Measurements from ENCODE around the gene PRKG1. TPM values are rescaled to one million over a fixed set of nuclear protein-coding genes. Genes with fewer than 3 reads are reported as not detected.

PRKG1 gene
- total and polyA plus RNA-seq, 4 donors: 26.2 to 199 (median 94.1) TPM

DNA sequence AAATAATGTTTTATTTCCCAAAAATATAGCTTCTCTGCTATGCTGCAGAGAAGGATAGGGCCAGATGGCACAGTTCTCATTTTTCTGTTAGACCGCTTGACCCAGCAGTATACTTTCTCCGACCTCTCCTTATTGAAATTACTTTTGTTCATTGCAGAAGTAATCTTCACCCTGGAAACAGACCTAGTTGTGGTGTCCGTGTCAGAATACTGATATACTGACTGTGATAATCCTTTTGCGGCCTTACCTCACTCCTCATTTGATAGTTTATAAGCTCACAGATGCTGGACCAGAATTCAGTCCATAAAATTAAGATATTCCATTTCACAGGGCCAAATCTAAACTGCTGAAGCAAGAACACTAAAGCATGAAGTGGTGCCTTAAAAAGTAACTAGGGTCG, 979.2 kb downstream of the PRKG1 start:
- ATAC-seq (ENCODE audit: low FRiP score) (no peak), DNase-seq (no peak)
- Histone ChIP-seq H3K4me1 (ENCODE audit: control insufficient read depth in 1 of 2, insufficient read depth in 2 of 2, low read length in 2 of 2) (no peaks in the 10 kb centered on the region), H3K27me3 (ENCODE audit: control insufficient read depth in 1 of 2, insufficient read depth in 2 of 2, low read length in 1 of 2) (no peaks in the 10 kb centered on the region), H3K4me3 (ENCODE audit: low read length in 2 of 2) (no peak overlapping the region), H3K36me3 (ENCODE audit: control insufficient read depth in 1 of 2, insufficient read depth in 2 of 2, low read length in 1 of 2) (no peaks in the 10 kb centered on the region), H3K9me3 (ENCODE audit: control insufficient read depth, low read length) (no peaks in the 10 kb centered on the region), H3K27ac (ENCODE audit: low read depth in 1 of 2, low read length in 2 of 2) (no peak overlapping the region)
- WGBS, 2 donors: 92 to 95% methylated on average over 5 of the region's 5 CpGs
- intact Hi-C loops (cut with DNase I): no loop called here

DNA sequence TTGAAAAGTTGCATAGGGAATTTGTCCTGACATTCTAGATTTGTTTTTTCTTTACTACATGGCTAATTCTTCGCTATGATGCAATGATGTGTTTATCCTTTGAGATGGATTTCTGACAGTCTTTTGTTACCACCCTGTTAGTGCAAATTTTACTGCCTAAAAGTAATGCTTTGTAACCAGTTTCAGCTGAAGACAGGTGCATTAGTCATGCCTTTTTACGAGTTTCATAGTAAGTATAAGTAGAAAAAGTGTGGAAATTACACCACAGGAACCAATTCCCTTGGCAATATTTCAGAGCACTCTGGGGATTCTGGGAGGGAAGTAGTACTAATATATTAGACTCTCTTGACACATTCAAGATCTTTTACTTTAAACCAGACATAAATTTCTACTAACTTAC, 982.0 kb downstream of the PRKG1 start:
- intact Hi-C loops (cut with DNase I): no loop called here
- ATAC-seq (ENCODE audit: low FRiP score) (no peak), DNase-seq (no peak)
- Histone ChIP-seq H3K4me1 (ENCODE audit: control insufficient read depth in 1 of 2, insufficient read depth in 2 of 2, low read length in 2 of 2) (no peaks in the 10 kb centered on the region), H3K27ac (ENCODE audit: low read depth in 1 of 2, low read length in 2 of 2) (no peak overlapping the region), H3K27me3 (ENCODE audit: control insufficient read depth in 1 of 2, insufficient read depth in 2 of 2, low read length in 1 of 2) (no peaks in the 10 kb centered on the region), H3K4me3 (ENCODE audit: low read length in 2 of 2) (no peak overlapping the region), H3K36me3 (ENCODE audit: control insufficient read depth in 1 of 2, insufficient read depth in 2 of 2, low read length in 1 of 2) (no peaks in the 10 kb centered on the region), H3K9me3 (ENCODE audit: control insufficient read depth, low read length) (no peaks in the 10 kb centered on the region)
- WGBS, 2 donors: 67 to 73% methylated on average over 2 of the region's 2 CpGs

- DNase-seq (no peak), ATAC-seq (ENCODE audit: low FRiP score) (no peak)
- WGBS, 2 donors: 62 to 66% methylated on average over 1 of the region's 1 CpG
- Histone ChIP-seq H3K9me3 (ENCODE audit: control insufficient read depth, low read length) (no peaks in the 10 kb centered on the region), H3K4me3 (ENCODE audit: low read length in 2 of 2) (no peak overlapping the region), H3K36me3 (ENCODE audit: control insufficient read depth in 1 of 2, insufficient read depth in 2 of 2, low read length in 1 of 2) (no peaks in the 10 kb centered on the region), H3K27ac (ENCODE audit: low read depth in 1 of 2, low read length in 2 of 2) (no peak overlapping the region), H3K27me3 (ENCODE audit: control insufficient read depth in 1 of 2, insufficient read depth in 2 of 2, low read length in 1 of 2) (no peaks in the 10 kb centered on the region), H3K4me1 (ENCODE audit: control insufficient read depth in 1 of 2, insufficient read depth in 2 of 2, low read length in 2 of 2) (no peaks in the 10 kb centered on the region)
- intact Hi-C loops (cut with DNase I): no loop called here
These were observed 984.8 kb downstream of the PRKG1 start for GRCh38 chr10:52059089-52059488.

- WGBS, 2 donors: 95 to 97% methylated on average over 10 of the region's 10 CpGs
- Histone ChIP-seq H3K36me3 (ENCODE audit: control insufficient read depth in 1 of 2, insufficient read depth in 2 of 2, low read length in 1 of 2) (no peaks in the 10 kb centered on the region), H3K9me3 (ENCODE audit: control insufficient read depth, low read length) (no peaks in the 10 kb centered on the region), H3K27me3 (ENCODE audit: control insufficient read depth in 1 of 2, insufficient read depth in 2 of 2, low read length in 1 of 2) (no peaks in the 10 kb centered on the region), H3K27ac (ENCODE audit: low read depth in 1 of 2, low read length in 2 of 2) (no peak overlapping the region), H3K4me3 (ENCODE audit: low read length in 2 of 2) (no peak overlapping the region), H3K4me1 (ENCODE audit: control insufficient read depth in 1 of 2, insufficient read depth in 2 of 2, low read length in 2 of 2) (no peaks in the 10 kb centered on the region)
- intact Hi-C loops (cut with DNase I): no loop called here
- ATAC-seq (ENCODE audit: low FRiP score) (no peak), DNase-seq (peak in 1 of 2 donors; percentile 61)
These were observed 988.9 kb downstream of the PRKG1 start for GRCh38 chr10:52063159-52063558.

DNA sequence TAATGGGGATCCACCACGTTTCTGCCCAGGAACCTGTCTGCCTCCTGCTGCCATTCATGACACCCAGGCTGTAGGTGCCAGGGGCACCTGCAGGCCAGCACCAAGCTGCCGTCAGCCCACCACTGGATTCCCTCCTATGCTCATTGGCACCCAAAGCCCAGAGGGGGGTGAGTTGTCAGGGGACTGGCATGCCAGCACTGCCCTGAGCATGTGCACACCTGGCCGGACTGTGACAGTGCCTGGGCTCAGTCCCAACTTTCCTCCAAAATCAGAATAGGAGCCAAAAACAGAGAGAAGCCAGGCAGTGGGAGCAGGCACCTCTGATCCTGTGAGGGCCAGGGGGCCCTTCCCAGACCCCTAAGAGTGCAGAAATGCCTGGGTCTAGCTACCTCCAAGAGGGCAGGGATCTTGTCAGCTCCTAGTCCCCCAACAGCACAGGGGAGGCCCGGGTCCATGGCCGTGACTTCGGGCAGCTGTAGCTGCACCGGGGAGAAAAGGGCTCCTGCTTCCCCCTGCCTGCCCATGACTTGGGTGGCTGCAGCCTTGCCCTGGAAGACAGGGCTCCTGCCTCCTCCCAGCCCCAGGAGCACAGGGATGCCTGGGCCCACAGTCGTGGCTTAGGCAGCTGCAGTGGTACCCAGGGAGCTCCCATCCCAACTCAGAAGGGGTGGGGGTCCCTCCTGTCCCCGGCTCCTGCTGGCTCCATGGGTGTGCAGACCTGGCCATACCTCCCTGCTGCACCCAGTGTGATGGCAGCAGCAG, 990.0 kb downstream of the PRKG1 start:
- Histone ChIP-seq H3K4me3 (ENCODE audit: low read length in 2 of 2) (no peak overlapping the region), H3K36me3 (ENCODE audit: control insufficient read depth in 1 of 2, insufficient read depth in 2 of 2, low read length in 1 of 2) (no peaks in the 10 kb centered on the region), H3K4me1 (ENCODE audit: control insufficient read depth in 1 of 2, insufficient read depth in 2 of 2, low read length in 2 of 2) (no peaks in the 10 kb centered on the region), H3K9me3 (ENCODE audit: control insufficient read depth, low read length) (no peaks in the 10 kb centered on the region), H3K27ac (ENCODE audit: low read depth in 1 of 2, low read length in 2 of 2) (no peak overlapping the region), H3K27me3 (ENCODE audit: control insufficient read depth in 1 of 2, insufficient read depth in 2 of 2, low read length in 1 of 2) (no peaks in the 10 kb centered on the region)
- intact Hi-C loops (cut with DNase I): no loop called here
- ATAC-seq (ENCODE audit: low FRiP score) (peak; percentile 41), DNase-seq (peak in 1 of 2 donors; percentile 67)
- WGBS, 2 donors: 88% methylated on average over 9 of the region's 9 CpGs

- intact Hi-C loops (cut with DNase I): no loop called here
- Histone ChIP-seq H3K27ac (ENCODE audit: low read depth in 1 of 2, low read length in 2 of 2) (no peak overlapping the region), H3K9me3 (ENCODE audit: control insufficient read depth, low read length) (no peaks in the 10 kb centered on the region), H3K36me3 (ENCODE audit: control insufficient read depth in 1 of 2, insufficient read depth in 2 of 2, low read length in 1 of 2) (no peaks in the 10 kb centered on the region), H3K4me3 (ENCODE audit: low read length in 2 of 2) (no peak overlapping the region), H3K27me3 (ENCODE audit: control insufficient read depth in 1 of 2, insufficient read depth in 2 of 2, low read length in 1 of 2) (no peaks in the 10 kb centered on the region), H3K4me1 (ENCODE audit: control insufficient read depth in 1 of 2, insufficient read depth in 2 of 2, low read length in 2 of 2) (no peaks in the 10 kb centered on the region)
- 75 to 81% methylated on average over 6 of the region's 6 CpGs for WGBS, 2 donors
- ATAC-seq (ENCODE audit: low FRiP score): no peak
- DNase-seq: no peak
These were observed 992.1 kb downstream of the PRKG1 start for GRCh38 chr10:52066383-52066782.

GRCh38 chr10:52068485-52068884, 994.2 kb downstream of the PRKG1 start:
- WGBS, 2 donors: 55 to 70% methylated on average over 1 of the region's 1 CpG
- H3K4me1 ChIP-seq (ENCODE audit: control insufficient read depth in 1 of 2, insufficient read depth in 2 of 2, low read length in 2 of 2): no peaks in the 10 kb centered on the region
- no peak overlapping the region for H3K27ac ChIP-seq (ENCODE audit: low read depth in 1 of 2, low read length in 2 of 2)
- ATAC-seq (ENCODE audit: low FRiP score) (no peak), DNase-seq (no peak)
- H3K27me3 ChIP-seq (ENCODE audit: control insufficient read depth in 1 of 2, insufficient read depth in 2 of 2, low read length in 1 of 2): no peaks in the 10 kb centered on the region
- H3K36me3 ChIP-seq (ENCODE audit: control insufficient read depth in 1 of 2, insufficient read depth in 2 of 2, low read length in 1 of 2): no peaks in the 10 kb centered on the region
- H3K9me3 ChIP-seq (ENCODE audit: control insufficient read depth, low read length): no peaks in the 10 kb centered on the region
- H3K4me3 ChIP-seq (ENCODE audit: low read length in 2 of 2): no peak overlapping the region
- intact Hi-C loops (cut with DNase I): no loop called here

- intact Hi-C loops (cut with DNase I): no loop called here
- WGBS, 2 donors: 60 to 63% methylated on average over 7 of the region's 7 CpGs
- DNase-seq (peak in 1 of 2 donors; percentile 73), ATAC-seq (ENCODE audit: low FRiP score) (peak; percentile 65)
- Histone ChIP-seq H3K27me3 (ENCODE audit: control insufficient read depth in 1 of 2, insufficient read depth in 2 of 2, low read length in 1 of 2) (no peaks in the 10 kb centered on the region), H3K27ac (ENCODE audit: low read depth in 1 of 2, low read length in 2 of 2) (no peak overlapping the region), H3K9me3 (ENCODE audit: control insufficient read depth, low read length) (no peaks in the 10 kb centered on the region), H3K36me3 (ENCODE audit: control insufficient read depth in 1 of 2, insufficient read depth in 2 of 2, low read length in 1 of 2) (no peaks in the 10 kb centered on the region), H3K4me3 (ENCODE audit: low read length in 2 of 2) (no peak overlapping the region), H3K4me1 (ENCODE audit: control insufficient read depth in 1 of 2, insufficient read depth in 2 of 2, low read length in 2 of 2) (no peaks in the 10 kb centered on the region)
These were observed 997.5 kb downstream of the PRKG1 start for GRCh38 chr10:52071814-52072213.

DNA sequence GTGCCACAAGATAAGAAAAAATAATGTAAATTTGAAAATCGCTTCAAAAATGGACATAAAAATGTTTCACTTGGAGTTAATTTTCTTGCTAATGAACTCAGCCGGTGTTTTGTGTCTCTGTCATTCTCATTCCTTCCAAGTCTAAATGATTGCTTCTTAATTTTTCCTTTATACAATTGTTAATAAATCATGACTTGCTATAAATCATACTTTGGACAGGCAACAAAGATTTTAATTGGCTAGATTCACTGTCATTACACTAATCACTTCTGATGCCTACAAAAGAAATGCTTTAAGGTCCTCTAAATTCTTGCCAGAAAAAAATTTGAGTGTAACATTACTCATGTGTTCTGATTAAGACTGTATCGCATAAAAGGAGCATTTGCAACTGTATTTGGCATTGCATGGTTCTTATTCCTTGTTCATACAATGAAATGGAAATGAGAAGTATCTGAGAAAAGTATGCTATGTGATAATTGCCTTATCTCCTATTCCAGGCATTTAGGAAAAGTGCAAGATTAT, 1000.3 kb downstream of the PRKG1 start:
- no peak for DNase-seq
- no peak for ATAC-seq (ENCODE audit: low FRiP score)
- peaks cover 0 to 3% of the 10 kb centered on the region in 2 donors for H3K4me1 ChIP-seq (ENCODE audit: control insufficient read depth in 1 of 2, insufficient read depth in 2 of 2, low read length in 2 of 2)
- intact Hi-C loops (cut with DNase I): no loop called here
- WGBS, 2 donors: 51 to 63% methylated on average over 3 of the region's 3 CpGs
- H3K27ac ChIP-seq (ENCODE audit: low read depth in 1 of 2, low read length in 2 of 2): no peak overlapping the region
- no peak overlapping the region for H3K4me3 ChIP-seq (ENCODE audit: low read length in 2 of 2)
- no peaks in the 10 kb centered on the region for H3K36me3 ChIP-seq (ENCODE audit: control insufficient read depth in 1 of 2, insufficient read depth in 2 of 2, low read length in 1 of 2)
- H3K27me3 ChIP-seq (ENCODE audit: control insufficient read depth in 1 of 2, insufficient read depth in 2 of 2, low read length in 1 of 2): no peaks in the 10 kb centered on the region
- no peaks in the 10 kb centered on the region for H3K9me3 ChIP-seq (ENCODE audit: control insufficient read depth, low read length)
